HFF-Myc (cell line): ENCODE results near the gene MPP7.

ENCODE experiments used
- DNase-seq: peaks from one replicate; pipeline ENCODE4 v3.0.0-alpha.2; 2011; ENCODE audit warnings: low read depth; ENCODE audit errors: extremely low read depth
- H3K4me3 ChIP-seq: replicated peaks from 2 replicates; pipeline ENCODE4 v1.5.1; 2011; ENCODE audit warnings: low read depth, mild to moderate bottlenecking, control low read depth, low read length
- CTCF ChIP-seq: IDR thresholded peaks from 2 replicates; pipeline ENCODE4 v1.5.1; 2012; ENCODE audit warnings: mild to moderate bottlenecking, low read depth, low read length, control low read depth; ENCODE audit errors: missing control alignments

Gene MPP7

GRCh38 chr10:28295336-28295735 lies 7.5 kb downstream of the MPP7 start:
- H3K4me3 ChIP-seq: no peak overlapping the region
- DNase-seq: no peak
- TF ChIP-seq CTCF: no peak

DNA sequence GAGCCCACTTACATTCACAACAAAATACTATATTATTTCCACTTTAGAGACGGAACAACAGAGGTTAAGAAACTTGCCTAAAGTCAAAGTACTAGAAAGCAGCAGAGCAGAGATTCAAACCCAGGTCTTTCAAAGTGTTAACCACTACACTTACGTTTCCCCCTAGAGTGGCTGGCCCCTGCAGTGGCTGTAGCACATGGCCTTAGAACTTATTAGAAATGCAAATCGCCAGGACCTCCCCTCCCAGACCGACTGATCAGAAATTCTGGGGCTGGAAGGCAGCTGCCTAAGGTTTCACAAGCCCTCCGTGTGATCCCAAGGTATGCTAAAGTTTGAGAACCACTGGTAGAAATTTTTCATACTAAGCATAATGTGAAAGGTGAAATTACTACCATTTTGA lies 8.1 kb downstream of the MPP7 start:
- no peak overlapping the region for H3K4me3 ChIP-seq
- no peak for TF ChIP-seq CTCF
- no peak for DNase-seq

- DNase-seq: no peak
- H3K4me3 ChIP-seq: no peak overlapping the region
- TF ChIP-seq CTCF: no peak
Measured at GRCh38 chr10:28294169-28294532, 8.7 kb downstream of the MPP7 start.

- TF ChIP-seq CTCF: no peak
- no peak for DNase-seq
- H3K4me3 ChIP-seq: no peak overlapping the region
Measured at GRCh38 chr10:28293236-28294168, 9.4 kb downstream of the MPP7 start.

- no peak overlapping the region for H3K4me3 ChIP-seq
- DNase-seq: peak; percentile 50
- TF ChIP-seq CTCF: no peak
Measured at GRCh38 chr10:28291881-28292297, 11.0 kb downstream of the MPP7 start.

- TF ChIP-seq CTCF: no peak
- no peak for DNase-seq
- H3K4me3 ChIP-seq: no peak overlapping the region
Measured at GRCh38 chr10:28285816-28286215, 17.0 kb downstream of the MPP7 start.
